Measurements from ENCODE around the gene XYLT2. TPM values are rescaled to one million over a fixed set of nuclear protein-coding genes. Genes with fewer than 3 reads are reported as not detected.

Gene XYLT2
- total RNA-seq, 4 donors from 2014 or later, result 17.7 to 41.3 (median 27.1) TPM

DNA sequence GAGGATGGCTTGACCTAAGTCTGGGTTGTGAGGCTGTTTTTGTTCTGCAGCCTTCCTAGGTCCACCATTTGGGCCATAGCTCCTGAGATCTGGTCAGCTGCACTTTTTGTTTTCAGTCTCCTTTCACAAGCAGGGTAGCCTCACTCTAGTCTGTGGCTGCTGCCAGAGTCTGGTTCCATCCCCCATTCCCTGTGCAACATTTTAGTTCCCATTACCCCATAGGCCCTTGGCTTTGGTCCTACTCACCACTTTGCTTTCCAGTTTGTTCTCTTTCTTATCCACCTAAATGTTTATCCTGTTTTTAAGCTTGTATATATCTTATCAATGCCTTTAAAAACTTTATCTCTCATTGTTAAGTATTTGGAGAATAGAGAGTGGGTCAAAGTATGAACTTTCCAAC is 6.5 kb upstream of the XYLT2 start:
- no peak for TF ChIP-seq POLR2A (IDR thresholded peaks at IDR 0.05)
- no peak for TF ChIP-seq CTCF (IDR thresholded peaks at IDR 0.05)
- Histone ChIP-seq H3K36me3 (no peaks in the 10 kb centered on the region), H3K4me1 (no peaks in the 10 kb centered on the region), H3K27me3 (no peaks in the 10 kb centered on the region), H3K9me3 (no peaks in the 10 kb centered on the region), H3K27ac (no peak overlapping the region), H3K4me3 (no peak overlapping the region)
- DNase-seq, result peak in 1 of 3 donors; percentile 5

DNA sequence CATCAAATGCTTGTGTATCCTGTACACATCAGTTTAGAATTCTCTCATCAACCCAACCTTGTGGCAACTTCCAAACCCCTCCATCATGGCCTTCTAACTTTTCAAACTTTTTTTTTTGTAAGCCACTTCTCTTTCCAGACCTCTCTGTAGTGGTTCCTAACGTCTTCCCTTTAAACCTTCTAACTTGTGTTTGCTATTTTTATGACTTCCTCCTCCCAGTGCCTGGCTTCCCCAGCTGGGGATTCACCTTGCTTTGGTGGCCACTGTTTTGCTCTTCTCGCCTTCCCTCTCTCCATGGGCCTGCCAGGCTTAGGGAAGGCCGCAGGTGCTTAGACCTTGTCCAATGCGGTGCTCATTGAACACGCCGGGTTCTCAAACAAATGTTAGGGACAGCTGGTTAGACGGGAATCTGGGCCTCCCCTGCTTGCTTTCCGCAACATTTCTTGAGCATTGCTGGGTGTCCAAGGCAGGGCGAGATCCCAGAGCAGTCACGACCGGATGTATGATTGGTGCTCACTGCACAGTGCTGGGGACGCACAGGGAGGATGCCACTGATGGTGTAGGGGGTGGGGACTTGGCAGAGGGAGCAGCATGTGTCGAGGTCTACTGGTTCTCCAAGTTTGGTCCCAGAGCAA is 1.1 kb upstream of the XYLT2 start:
- Histone ChIP-seq H3K4me1 (peaks cover 0 to 19% (median 8%) of the 10 kb centered on the region in 4 donors), H3K27me3 (no peaks in the 10 kb centered on the region), H3K4me3 (no peak overlapping the region), H3K9me3 (no peaks in the 10 kb centered on the region), H3K27ac (no peak overlapping the region), H3K36me3 (no peaks in the 10 kb centered on the region)
- peak in 1 of 3 donors; percentile 45 for DNase-seq
- TF ChIP-seq POLR2A (IDR thresholded peaks at IDR 0.05), result no peak

DNA sequence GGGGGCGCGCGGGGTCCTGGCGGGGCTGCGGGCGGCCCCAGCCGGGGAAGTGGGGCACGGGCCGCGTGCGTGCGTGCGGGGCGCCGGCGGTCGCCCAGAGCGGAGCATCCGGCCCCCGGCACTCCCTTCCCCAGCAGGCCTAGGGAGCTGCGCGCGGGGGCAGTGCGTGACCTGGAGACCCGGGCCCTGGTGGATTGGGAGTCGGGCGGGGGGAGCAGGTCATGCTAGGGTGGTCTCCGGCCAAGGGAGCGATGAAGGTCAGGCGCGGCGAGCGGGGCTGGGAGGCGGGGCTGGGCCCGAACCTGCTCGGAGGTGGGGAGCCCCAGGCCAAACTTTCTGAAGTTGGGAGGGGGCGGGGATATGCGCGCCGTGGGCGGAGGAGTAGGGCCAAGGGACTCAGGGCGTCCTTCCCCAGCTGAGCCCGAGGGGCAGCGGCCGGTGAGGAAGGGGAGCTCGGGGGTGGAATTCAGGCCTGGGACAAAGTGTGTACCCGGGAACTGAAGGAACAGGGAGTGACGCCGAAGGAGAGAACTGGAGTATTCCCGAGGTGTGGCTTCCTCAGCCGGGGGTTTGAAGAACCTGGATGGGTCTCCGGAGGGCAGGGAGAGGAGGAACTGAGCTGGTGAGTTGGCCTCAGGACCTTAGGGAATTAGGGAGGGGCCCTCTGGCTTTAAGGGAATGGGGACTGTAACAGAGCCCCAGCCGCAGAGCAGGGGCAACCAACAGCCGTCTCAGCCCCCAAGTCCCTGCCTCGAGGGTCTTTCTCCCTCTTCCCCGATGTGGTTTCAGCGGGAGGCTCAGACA is 589 bp downstream of the XYLT2 start:
- TF ChIP-seq POLR2A (IDR thresholded peaks at IDR 0.05) (peak in 1 of 2 donors; percentile 2), CTCF (IDR thresholded peaks at IDR 0.05) (no peak)
- peak; percentile 46 to 70 (median 69) for DNase-seq
- H3K27me3 ChIP-seq, result no peaks in the 10 kb centered on the region
- no peaks in the 10 kb centered on the region for H3K36me3 ChIP-seq
- H3K4me1 ChIP-seq, result peaks cover 0 to 19% (median 8%) of the 10 kb centered on the region in 4 donors
- peak overlapping the region; percentile 80 to 99 (median 86) for H3K4me3 ChIP-seq
- H3K9me3 ChIP-seq, result no peaks in the 10 kb centered on the region
- peak overlapping the region; percentile 54 to 85 (median 72) for H3K27ac ChIP-seq

GRCh38 chr17:50347117-50347893 is 1.4 kb downstream of the XYLT2 start:
- DNase-seq, result peak in 1 of 3 donors; percentile 46

GRCh38 chr17:50347894-50348291 is 2.0 kb downstream of the XYLT2 start:
- Histone ChIP-seq H3K4me1 (peaks cover 0 to 19% (median 8%) of the 10 kb centered on the region in 4 donors), H3K9me3 (no peaks in the 10 kb centered on the region), H3K4me3 (no peak overlapping the region), H3K36me3 (peaks cover 0 to 4% (median 0%) of the 10 kb centered on the region in 3 donors), H3K27ac (no peak overlapping the region), H3K27me3 (no peaks in the 10 kb centered on the region)
- no peak for DNase-seq
- TF ChIP-seq POLR2A (IDR thresholded peaks at IDR 0.05) (no peak), CTCF (IDR thresholded peaks at IDR 0.05) (no peak)

More at GRCh38 chr17:50347117-50347893, 1.4 kb downstream of the XYLT2 start:
- H3K27me3 ChIP-seq, result no peaks in the 10 kb centered on the region
- H3K27ac ChIP-seq, result peak overlapping the region in 2 of 4 donors; percentile 82 to 85
- no peaks in the 10 kb centered on the region for H3K9me3 ChIP-seq
- no peaks in the 10 kb centered on the region for H3K36me3 ChIP-seq
- peak overlapping the region; percentile 80 to 99 (median 86) for H3K4me3 ChIP-seq
- H3K4me1 ChIP-seq, result peaks cover 0 to 19% (median 8%) of the 10 kb centered on the region in 4 donors
- no peak for TF ChIP-seq CTCF (IDR thresholded peaks at IDR 0.05)
- TF ChIP-seq POLR2A (IDR thresholded peaks at IDR 0.05), result no peak
